ENCODE data around the gene PPFIBP2. TPM values are rescaled to one million over a fixed set of nuclear protein-coding genes. Genes with fewer than 3 reads are reported as not detected.

PPFIBP2 gene
- polyA plus RNA-seq, 1 donor, result 59.0 TPM

DNA sequence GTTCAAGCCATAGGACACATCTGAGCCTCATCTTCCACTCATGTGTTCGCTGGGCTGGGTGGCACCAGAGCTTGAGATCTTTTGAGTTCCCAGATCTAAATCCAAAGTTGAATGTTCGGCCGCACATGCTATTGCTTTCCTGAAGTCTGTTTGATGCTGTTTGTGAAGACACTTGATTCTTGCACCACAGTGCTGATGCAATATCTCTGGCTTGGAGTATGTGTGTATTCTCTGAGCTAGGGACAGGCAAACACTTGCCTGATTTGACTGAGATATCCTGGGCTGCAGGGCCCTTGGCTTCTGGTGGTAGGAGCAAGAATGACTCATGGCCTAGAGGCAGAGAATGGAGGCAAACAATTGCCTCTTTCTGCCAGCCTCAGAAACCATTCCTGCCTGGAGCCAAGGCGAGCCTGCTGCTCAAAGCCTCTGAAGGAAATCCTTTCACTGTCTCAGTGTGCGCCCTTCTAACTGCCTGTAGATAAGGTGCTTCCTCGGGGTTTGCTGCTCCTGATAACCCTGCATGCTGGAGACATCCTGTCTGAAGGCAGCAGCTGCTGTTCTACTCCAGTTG is 86.5 kb downstream of the PPFIBP2 start:
- DNase-seq (ENCODE audit: low read depth), result no peak

DNA sequence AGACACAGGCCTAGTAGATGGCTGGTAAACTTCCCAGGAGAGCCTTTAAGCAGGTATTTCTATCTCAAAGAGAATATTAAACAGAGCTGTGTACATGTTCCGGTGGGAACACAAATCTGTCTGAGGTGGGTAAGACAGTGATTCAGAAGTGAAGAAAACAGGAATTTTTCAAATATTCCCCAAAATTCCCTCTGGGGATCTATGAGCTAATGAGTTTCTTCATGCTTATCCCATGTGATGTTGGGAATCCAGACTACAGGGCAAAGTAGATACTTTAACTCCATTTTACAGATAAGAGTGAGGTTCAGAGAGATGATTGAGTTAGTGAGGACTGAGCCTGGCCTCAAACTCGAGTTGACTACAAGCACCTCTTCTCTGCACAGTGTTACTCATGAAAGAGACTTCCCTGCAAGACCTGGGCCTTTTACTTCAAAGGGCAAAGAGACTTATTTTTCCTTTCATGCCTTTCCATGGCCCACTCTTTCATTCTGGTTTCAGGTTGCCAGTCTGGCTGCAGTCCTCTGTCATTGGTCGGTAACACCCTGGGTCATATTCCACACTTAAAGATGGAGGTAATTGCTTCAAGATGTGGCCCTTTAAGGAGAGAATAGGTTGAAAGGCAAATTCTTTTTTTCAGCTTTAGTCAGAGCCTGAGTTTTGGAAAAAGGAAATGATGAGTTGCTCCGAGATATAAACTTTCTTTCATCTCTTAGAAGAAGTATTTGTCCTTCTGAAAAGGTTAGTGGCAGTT is 89.4 kb downstream of the PPFIBP2 start:
- no peak for DNase-seq (ENCODE audit: low read depth)

DNA sequence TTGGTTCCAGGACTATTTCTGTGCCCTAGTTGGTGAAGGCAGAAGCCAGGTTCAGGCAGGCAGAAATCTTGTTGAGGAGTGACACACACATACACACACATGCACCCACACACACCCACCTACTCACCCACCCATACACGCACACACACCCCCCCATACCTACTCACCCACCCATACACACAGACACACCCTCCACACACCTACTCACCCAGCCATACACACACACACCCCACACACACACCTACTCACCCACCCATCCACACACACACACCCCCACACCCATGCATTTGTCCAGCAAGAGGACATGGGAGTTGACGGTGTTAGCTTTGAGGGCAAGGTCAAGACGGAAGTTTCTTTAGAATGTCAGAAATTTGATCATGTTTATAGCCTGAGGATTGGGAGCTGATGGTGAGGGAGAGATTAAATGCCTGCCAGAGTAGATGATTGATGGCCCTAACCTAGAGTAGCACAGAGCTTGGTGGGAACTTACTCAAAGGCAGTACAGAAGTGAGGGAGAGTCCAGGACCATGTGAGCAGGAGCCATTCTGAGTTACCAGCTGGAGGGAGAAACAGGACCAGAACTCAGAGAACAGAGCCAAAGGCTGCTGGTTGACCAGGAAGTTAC is 90.6 kb downstream of the PPFIBP2 start:
- no peak for DNase-seq (ENCODE audit: low read depth)

DNA sequence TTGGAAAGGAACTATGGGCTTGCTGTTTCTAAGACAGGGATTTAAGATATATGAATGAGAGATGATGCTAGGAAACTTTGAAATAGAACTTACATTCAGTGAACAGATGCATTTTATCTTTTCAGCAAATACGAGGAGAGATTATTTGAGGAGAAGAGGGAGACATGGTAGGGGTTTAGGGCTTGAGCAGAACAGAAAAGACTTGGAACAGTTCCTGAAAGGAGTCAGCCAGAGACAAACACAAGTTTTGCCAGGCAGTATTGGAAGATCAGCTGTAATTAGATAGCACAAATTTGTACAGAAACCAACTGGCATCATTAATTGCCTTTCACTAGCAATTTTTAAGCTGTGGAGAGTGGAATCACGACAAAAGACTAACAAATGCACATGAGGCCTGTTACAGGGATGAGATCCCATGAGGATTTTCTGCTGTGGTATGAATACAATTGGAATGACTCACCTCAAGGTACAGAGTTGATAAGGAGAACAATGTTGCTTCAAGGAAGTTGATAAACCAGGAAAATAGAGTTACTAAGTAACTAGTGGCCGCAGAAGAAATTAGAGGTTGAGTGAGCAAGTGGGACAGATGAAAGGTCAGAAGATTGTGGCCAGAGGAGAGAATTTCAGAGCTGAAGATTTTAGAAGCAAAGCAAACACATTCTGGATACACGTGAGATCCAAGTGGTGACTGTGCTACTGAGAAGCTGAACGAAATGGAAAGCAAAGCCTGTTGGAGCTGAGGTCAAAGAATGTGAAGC is 91.6 kb downstream of the PPFIBP2 start:
- no peak for DNase-seq (ENCODE audit: low read depth)

DNA sequence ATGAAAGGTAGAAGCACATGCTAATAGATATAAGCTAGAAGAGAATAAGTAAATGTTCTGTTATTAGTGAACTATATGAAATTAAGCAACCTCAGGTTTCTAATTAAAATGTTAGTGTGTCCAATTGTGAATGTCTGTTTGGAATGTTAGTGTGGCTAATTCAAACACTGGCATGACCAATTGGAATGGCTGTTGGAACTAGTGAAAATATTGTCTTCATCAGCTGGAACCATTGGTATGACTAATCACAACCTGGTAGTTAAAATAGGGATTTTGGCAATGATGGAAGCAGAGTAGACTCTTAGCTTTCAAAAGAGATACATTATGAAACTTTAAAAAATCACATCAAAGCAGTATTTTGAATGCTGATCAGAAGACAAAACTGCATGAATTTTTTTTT is 92.7 kb downstream of the PPFIBP2 start:
- DNase-seq (ENCODE audit: low read depth), result no peak

DNA sequence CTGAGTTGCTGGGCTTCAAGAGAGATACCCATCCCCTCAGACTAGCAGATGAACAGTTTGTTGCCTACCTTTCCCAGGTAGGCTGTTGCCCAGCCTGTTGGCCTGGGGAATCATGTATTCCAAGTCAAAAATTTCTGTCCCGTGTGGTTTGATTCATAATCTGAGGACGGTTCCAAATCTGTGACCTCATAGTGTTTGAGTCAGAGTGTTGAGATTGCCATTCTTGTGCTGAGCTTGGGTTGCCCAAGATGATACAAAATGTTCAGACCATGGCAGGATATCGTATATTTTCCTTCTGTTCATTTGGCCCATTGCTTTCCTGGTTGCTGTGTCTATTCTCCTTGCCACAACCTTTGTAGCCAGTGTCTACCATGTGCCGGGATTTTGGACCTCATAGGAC is 95.2 kb downstream of the PPFIBP2 start:
- DNase-seq (ENCODE audit: low read depth), result no peak

DNA sequence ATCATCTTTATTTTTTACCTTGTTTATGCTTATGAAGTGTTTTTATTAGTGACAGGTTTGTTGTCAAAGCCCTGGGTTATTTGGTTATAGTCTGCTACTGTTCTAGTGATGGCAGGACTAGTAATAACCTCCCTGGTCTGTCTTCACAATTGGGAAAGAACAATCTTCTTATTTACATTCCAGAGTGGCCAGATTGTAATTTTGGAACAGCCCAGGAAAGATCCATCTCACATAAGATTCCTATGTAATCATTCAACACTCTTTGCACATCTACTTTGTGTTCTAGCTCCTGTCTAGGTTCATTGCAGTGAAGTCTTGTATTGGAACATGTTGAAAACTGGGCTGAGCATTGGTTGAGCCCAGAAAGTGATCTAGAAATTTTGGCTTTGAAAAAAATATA is 95.7 kb downstream of the PPFIBP2 start:
- DNase-seq (ENCODE audit: low read depth), result no peak

DNA sequence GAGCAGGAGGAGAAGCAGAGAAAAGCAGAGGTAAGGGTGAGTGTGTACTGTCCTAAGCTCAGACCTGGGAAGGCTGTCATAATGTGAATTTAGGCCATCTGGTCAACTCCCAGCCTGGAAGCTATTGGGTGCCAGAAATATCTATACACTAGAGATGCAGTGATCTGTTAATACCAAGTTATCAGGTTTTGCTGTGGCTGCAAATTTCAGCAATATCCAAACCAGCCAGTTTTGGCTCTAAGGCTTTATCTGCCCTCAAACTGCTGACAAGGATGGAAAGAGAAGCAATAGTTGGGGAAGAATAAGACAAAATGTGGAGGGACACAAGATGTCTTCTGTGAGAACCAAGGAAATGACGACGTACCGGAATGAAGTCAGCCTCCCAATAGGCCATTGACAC is 96.6 kb downstream of the PPFIBP2 start:
- no peak for DNase-seq (ENCODE audit: low read depth)

DNA sequence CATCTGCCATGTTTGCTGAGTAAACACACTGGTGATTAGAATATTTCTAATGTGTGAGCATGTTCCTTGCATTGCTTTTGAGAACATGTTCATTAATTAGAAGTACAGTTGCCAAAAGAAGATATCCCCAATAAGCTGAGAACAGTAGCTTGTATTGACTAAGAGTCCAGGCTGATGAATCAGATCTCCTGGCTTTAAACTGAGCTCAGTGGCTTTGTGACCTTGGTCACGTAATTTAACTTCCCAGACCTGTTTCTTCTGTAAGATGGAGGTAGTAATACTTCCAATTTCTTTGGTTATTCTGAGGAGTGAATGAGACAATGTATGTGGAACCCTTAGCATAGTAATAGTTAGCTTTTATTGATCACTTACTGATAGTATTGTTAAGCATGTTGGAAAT is 97.6 kb downstream of the PPFIBP2 start:
- no peak for DNase-seq (ENCODE audit: low read depth)

DNA sequence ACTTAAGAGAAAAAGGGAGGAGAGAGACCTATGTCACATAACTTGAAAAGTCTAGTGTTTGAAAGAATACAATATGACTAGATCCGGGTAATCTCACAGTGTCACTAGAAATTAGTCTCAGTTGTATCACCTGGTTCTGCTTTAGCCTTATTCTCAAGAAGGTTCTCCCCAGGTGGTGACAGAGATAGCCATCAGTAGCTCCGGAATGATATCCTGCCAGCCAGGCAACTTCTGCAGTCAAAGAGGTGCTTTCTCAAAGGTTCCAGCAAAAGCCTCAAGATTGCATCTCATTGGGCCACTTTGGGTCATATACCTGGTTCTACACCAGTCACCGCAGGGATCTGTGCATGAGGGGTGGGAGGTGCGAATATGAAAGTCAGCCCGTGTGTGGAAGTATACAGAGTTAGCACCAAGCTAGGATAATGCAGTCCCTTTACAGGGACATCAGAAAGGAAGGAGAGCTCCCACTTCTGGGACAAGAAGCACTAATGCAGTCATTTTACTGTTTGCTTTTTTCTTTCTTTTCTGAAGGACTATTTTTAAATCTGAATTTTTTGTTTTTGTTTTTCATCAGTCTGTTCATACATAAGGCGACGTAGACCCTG is 98.4 kb downstream of the PPFIBP2 start:
- no peak for DNase-seq (ENCODE audit: low read depth)

DNA sequence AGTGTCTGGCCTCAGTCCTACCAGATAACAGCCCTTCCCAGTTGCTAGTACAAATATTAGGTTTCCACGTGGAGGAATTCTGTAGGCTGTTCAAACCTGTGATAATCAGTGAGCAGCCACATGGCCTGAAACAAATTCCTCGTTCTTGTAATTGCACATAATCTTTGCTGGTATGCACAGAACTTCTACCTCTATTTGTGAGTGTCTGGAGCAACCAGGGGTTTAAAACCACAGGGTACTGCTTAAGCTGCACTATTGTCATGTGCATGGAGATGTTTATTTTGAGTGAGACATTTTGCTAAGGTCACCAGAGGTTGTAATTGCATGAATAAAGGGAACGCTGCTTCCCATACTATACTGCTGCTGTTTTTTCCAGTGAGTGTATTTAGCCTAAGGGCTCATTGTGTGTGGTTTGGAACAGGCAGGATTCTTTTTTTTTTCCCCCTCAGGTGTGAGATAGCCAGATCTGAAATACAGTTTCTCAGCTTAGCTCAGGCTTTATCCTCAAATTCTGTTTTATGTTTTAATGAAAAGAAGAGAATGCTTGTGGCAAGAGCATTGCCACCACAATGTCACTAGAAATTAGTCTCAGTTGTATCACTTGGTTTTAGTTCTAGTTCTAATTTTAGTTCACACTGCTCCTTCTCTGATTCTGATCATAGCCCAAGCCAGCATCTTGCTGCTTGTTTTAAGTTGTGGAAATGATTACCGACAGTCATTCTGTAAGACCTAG is 99.0 kb downstream of the PPFIBP2 start:
- DNase-seq (ENCODE audit: low read depth), result no peak

DNA sequence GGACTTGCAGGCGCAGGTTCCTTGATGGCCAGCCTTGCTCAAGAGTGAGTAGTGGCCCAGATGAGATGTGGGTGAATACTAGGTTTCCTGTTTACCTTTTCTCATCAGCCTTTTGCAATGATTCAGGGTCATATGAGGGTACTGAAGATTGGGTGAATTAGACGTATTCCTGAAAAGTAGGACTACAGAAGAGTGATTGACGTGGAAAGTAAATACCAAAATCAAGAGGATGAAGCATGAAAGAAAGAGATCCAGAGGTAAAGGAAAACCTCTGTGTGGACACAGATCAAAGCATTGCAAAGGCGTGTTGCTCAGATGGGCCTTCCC is 99.6 kb downstream of the PPFIBP2 start:
- DNase-seq (ENCODE audit: low read depth), result no peak

DNA sequence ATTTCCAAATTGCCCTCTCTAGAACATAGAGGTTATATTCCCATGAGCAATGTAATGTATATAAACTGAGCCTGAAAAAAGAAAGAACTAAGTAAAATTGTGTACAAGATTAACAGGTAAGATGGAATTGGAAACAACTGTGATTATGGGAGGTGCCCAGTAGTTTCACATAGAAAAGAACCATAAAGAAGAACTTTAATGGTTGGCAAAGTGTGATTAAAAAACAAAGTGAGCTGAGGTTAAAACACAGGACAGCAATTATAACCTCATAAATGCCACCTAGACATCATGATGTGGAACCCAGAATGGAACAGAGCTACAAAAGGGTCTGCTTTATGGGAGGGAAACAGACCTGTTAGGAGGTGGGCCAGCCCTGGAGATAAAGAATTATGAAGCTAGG is 100.9 kb downstream of the PPFIBP2 start:
- DNase-seq (ENCODE audit: low read depth), result no peak

DNA sequence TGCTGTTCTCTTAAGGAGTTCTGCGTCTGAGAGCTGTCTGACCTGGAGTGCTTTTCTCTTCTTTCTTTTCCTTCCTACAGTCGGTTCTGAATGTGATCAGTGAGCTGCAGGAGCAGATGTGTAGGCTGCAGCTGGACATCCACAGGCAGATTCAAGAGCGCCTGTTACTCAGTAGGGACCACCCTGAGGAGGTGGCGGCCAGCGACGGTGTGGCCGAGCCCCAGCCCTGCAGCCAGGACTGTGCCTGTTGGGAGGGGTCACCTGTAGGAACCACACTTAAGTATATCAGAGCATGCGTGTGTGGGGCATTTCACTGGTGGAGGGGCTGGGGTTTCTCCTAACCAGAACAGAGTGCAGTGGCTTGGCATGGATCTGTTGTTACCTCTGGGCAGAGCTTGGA is 103.2 kb downstream of the PPFIBP2 start:
- no peak for DNase-seq (ENCODE audit: low read depth)

DNA sequence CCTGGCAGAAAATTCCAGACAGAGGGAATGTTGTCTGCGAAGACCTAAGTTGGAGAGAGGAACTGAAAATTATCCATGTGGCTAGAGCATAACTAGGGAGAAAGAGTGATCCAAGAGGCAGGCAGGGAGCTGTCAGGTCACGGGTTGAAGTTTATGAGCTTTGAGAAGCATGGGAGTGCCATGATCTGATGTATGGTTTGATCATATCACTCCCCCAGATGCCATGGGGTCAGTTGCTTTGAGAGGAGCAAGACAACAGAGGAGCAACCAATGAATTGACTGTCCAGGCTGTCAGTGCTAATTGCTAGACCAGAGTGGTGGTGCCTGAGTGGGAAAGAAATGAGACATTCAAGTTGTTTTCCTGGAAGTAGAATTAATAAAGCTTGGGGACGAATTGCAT is 105.5 kb downstream of the PPFIBP2 start:
- no peak for DNase-seq (ENCODE audit: low read depth)

DNA sequence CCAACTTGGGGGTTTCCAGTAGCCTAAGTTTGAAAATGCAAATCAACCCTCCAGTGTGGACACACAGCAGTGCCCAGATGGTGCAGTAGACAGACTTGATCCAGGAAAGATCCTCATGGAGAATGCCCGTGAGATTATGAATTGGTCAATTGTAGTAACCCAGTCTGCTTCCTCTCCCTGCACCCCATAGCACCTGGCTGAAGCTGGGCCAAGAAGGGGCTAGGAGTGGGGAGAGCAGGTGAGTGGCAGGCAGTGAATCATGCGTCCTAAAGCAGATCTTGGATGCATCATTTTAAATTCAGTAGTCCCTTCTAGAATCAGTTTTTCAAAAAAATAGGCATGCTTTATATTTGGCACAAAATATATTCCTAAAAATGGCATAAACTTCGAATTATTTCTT is 107.3 kb downstream of the PPFIBP2 start:
- no peak for DNase-seq (ENCODE audit: low read depth)

DNA sequence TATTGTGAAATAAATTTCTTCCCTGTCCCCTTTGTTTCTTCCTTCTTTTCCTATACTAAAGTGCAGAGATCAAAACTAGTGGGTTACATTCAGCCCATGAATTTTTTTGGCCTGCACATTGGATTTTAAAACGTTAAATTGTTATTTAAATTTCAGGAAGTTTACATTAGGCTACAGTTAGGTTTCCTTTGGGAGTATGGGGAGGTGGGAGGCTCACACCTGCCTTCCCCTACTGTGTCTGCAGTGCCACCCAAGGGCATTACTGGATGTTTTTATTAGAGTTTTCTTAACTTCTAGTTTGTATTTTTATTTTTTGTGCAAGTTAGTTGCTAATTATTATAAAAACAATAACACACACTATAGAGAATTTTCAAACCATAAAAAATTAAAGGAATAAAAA is 107.8 kb downstream of the PPFIBP2 start:
- DNase-seq (ENCODE audit: low read depth), result no peak

DNA sequence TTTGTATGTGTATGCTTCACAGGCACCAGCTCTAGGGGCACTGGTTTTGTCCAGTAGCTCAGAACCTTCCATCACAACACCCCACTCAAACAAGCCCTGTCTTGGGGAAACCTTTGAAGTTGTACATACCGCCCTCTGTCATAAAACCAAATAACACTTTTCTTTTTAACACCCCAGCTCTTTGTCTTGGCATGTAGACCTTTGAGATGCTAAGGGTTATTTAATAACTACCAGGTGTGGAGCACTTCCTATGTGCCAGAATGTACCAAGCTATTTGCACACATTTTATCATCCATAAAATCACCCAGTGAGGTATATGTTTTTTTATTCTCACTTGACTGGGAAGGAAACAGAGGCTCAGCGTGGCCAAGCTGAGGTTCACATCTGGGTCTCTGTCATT is 108.9 kb downstream of the PPFIBP2 start:
- DNase-seq (ENCODE audit: low read depth), result no peak

DNA sequence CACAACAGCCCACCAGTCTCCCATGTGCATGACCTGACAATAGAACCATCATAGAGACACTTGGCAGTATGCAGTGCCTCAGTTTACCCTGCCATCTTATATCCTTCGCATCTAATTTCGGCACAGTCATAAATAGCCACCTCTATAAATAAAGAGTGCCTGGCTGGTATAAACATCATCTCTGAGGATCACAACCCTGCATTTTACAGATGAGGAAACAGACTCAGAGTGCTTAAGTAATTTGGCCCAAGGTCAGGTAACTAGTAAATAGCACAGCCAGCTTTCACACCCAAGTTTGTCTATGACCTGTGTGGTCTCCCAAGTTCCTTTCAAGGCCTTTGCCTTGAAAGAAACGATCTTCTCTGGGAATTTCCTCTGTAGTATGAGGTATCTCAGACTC is 114.9 kb downstream of the PPFIBP2 start:
- no peak for DNase-seq (ENCODE audit: low read depth)

DNA sequence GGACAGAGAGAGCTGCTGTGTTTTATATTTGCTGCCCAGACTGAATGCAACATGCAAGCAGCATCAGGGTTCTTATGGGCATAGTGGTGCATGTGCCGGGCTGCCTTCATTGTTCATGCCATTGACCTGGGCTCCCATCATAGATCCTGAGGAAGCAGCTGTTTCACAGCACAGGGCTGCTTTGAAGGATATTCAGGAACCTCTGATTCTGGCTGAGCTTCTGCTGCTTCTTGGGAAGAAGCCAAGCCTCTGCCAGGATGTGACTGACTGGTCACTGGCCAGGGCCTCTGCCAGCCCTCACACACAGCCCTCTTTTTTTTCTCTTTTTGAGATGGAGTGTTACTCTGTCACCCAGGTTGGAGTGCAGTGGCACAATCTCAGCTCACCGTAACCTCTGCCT is 116.2 kb downstream of the PPFIBP2 start:
- DNase-seq (ENCODE audit: low read depth), result no peak

DNA sequence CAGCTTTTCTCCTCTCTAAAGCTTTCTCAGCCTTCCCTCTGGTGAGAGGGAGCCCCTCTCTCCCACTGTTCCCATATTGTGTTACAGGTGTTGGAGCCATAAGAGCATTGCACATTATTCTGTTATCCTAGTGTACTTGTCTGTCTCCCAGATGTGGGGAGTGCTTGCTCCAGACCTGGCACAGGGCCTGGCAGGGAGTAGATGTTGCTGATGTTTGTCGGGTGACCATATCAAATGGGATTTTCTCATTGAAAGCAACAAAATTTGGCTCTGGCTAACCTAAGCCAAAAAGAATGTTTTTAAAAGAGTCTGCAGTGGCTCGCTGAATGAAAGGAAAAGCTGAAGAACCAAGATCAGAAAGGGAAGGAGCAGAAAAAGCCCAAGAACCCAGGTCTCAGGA is 118.4 kb downstream of the PPFIBP2 start:
- DNase-seq (ENCODE audit: low read depth), result no peak

DNA sequence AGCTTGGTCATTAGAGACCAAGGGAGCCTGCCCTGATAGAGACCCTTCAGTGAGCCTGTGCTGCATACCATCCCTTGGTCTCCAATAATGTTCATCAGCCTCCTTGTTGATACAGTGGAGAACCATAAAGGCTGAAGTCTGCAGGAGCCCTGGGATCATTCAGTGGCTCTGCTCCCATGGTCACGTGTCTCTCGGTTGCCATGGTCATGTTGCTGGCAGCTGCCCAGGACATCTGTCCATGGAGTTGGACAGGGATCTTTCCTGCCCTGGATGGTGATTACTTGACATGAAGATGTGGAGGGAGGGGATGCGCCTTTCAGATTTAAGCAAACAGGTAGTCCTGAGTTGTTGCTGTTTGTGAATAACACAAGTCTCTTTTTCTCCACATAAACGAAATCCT is 121.3 kb downstream of the PPFIBP2 start:
- DNase-seq (ENCODE audit: low read depth), result no peak

Data from forelimb muscle (tissue), 1 donor.